ENCODE measurements around the gene CPO.
"Not testable (repeated sequence)": the region's sequence is repeated elsewhere in the genome, so short reads cannot be mapped to it uniquely, and the experiment has no call there.

Gene CPO, protein sequence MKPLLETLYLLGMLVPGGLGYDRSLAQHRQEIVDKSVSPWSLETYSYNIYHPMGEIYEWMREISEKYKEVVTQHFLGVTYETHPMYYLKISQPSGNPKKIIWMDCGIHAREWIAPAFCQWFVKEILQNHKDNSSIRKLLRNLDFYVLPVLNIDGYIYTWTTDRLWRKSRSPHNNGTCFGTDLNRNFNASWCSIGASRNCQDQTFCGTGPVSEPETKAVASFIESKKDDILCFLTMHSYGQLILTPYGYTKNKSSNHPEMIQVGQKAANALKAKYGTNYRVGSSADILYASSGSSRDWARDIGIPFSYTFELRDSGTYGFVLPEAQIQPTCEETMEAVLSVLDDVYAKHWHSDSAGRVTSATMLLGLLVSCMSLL

DNA sequence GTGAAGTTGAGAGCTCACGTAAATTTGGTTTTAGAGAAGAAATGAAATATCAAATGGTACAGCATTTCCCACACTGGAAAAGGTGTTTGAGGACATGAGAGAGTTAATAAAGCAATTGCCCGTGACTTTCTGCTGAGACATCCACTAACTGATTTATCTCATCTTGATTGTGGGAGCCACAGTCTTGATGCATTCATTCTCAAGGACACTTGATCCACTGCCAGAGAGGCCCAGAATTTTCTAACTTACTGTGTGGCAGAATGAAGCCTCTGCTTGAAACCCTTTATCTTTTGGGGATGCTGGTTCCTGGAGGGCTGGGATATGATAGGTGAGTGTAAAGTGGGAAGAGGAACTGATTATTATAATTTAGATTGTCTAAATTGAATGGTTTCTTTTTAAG lies at the start of gene CPO:
Gene CPO, plus strand, starts transcription at position 179 of the 400 bp plus-strand sequence. Its CDS starts 82 bp downstream, at position 261.
- FAIRE-seq (no peak), DNase-seq (ENCODE audit: low spot score) (no peak)

DNA sequence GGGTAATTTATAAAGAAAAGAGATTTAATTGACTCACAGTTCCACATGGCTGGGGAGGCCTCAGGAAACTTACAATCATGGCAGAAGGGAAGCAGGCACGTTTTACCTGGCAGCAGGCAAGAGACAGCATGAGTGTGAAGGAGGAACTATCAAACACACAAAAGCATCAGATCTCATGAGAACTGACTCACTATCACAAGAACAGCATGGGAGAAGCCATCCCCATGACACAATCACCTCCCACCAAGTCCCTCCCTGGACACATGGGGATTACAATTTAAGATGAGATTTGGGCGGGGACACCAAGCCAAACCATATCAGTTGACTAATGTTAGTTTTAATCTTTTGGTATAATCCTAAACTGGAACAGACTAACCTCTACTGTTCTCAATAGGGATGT lies 49.1 kb upstream of the CPO start:
- DNase-seq (ENCODE audit: low spot score) (no peak), FAIRE-seq (no peak)

DNA sequence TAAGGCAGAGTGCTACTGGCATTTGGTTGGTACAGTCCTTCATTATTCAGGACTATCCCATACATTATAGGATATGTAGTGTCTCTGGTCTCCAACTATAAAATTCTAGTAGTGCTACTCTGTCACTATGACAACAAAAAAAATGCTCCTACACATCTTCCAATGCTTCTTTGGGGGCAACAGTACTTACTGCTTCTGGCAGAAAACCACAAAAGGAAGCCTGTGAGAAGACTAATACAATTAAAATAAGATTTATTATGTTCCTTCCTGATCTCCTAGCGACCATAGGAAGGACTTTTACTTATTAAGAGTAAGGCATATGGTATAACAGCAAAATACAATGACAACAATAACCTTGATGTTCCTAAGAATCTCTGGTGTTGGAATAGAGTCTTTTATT lies 48.4 kb upstream of the CPO start:
- FAIRE-seq (no peak), DNase-seq (ENCODE audit: low spot score) (no peak)

DNA sequence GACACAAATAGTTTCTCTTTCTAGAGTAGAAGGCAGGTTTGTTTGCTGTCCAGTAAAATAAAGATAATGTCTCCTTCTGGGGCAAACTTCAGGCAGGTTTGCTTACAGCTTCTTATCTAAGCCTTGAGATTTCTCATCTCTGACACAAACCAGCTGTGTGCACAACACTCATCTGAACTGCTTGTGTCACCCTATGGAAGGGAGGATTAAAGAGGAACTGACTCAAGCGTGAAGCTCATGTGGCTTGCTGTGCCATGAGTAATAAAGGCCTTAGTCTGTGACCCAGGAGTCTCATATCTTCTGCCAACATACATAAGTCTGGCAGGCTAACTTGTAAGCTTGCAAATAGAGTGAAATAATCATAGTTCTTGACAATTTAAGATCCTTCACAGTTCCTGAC lies 24.2 kb upstream of the CPO start:
- FAIRE-seq, result peak; percentile 98
- peak; percentile 95 for DNase-seq (ENCODE audit: low spot score)

DNA sequence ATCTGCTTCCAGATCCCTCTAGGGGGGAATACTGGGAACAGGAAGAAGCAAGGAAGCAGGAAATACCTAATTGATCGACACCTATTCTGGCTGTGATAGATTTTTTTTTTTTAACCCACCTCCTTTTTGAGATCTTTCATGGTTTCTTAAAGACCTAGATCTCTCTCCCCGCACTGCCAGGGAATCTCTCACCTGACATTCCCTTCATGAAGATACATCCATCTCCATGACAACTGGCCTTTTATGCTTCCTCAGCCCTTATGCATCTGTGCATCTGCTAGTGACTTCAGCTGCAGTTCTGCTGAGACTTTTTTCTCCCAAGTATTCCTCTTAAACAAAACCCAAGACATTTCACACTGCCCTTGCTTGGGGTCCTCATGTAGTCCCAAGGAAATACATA lies 21.1 kb upstream of the CPO start:
- no peak for DNase-seq (ENCODE audit: low spot score)
- FAIRE-seq, result no peak

DNA sequence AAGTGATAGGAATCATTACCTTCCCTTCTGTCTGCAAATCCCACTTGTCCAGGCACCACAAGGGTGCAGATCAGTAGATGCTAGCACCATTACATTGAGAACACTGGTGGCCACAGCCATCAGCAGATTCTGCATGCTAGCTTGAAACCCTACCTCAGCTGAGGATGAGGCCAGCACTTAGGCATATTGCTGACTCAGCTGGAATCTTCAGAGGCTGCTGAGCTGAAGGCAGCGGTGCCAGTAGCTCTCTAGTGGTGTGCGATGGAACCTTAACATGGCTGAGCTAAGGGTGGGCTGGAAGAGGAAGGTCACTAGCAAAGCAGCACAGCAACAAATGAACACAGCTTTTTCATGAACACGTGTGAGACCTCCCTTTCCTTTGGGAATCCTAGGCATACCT lies 19.0 kb upstream of the CPO start:
- DNase-seq (ENCODE audit: low spot score) (no peak), FAIRE-seq (no peak)

DNA sequence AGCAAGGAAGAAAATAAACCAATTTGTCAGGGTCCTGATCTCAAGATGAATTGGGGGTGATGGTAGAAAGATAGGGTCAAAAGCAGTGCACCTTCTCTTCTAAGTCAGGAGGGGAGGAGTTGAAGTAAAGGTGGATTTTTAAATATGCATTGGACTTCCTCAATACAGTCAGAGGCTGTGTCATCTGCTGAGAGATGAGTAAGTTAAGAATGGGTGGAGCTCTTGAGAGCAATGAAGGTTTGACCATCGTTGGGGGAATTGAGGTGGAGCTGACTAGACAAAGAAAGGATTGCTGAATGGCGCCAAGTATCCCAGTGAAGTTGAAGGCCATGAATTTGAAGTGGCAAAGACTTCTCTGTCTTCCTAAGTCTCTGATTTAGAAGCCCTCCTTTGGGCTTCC lies 18.4 kb upstream of the CPO start:
- DNase-seq (ENCODE audit: low spot score) (no peak), FAIRE-seq (no peak)

DNA sequence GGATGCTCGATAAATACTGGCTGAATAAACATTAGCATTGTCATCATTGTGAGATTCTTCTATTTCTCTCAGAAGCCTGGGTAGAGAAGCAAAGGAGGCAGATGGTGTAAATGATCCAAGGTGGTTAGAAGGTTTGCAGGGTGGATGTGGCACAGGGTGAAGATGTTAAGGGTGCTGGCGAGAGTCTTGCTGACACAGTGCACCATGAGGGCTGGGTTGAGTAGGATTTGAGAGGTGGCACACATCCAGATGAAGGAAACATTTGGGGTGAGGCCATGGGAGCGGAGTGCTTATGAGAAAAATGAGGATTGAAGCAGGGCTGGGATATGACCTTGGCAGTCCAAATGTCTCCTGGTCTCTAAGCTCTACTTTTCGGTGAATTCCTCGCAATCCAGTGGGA lies 17.8 kb upstream of the CPO start:
- DNase-seq (ENCODE audit: low spot score) (no peak), FAIRE-seq (no peak)

DNA sequence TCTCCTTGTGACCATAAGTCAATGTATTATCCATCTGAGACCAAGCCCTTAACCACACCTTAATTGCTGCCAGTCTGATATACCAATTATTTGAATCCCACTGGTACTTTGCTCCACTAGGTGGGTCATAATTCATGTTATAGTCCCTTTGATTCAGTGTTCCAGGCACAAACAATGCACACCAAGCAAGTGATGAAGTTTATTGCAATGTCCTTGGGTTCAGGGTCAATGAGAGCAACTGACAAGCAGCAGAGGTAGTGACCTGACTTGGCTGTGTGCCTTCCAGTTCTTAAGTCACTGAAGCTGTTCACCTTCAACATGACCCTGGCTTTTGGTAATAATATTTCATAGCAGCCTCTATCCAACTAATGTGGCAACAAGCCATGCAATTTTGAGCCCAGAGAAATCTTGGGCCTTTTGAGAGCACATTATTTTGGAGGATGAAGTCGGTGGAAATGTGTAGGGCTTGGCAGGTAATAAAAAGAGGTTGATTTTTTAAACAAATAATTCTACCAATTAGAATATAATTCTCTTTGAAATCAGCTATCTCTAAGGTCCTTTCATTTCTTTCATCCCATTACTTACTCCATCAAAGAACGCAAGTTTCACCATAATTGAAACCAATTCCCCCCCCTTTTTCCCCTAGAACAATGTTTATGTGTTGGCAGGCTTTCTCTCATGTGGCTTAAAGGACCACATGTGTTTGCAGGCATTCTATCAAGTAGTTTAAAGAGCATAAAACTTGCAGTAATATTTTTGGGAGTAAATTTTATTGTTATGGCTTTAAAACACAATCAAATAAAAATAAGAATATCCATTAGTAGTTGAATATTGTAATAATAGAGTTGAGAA lies 3.1 kb upstream of the CPO start:
- DNase-seq (ENCODE audit: low spot score), result no peak
- FAIRE-seq, result no peak

DNA sequence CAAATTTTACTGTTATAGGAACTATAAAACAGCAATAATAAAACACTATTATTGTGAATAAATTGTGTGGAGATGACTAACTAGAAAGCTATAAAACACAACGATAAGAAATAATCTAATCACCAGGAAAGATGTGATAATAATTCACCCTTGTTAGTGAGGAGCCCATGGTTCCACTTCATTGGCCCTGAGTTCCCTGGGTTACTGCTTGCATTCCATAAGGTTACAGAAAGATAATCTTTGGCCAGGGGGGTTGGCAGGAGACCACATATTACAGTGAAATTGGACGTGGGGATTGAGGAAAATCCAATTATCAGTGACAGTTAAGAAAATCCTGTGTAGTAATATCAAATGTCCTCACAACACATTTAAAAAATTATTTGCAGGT lies 2.5 kb upstream of the CPO start:
- peak; percentile 20 for DNase-seq (ENCODE audit: low spot score)
- FAIRE-seq, result peak; percentile 88

DNA sequence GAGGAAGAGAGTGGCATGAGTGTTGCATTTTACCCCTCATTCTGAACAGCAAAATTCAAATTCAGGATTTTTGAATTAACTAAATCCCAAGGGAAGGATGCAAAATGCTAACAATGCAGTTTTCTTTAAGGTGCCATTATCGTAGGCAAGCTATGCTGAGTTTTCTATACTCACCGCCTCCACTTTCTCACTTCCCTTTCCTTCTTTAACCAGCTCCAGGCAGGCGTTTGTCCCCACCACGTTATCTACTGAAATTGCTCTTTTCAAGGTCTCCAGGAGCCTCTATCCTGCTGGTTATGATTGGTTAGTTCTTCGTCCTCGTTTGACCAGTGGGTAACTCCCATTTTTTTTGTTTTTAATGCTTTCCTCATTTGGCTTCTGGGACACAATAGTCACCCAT lies 1.8 kb upstream of the CPO start:
- DNase-seq (ENCODE audit: low spot score) (no peak), FAIRE-seq (no peak)

DNA sequence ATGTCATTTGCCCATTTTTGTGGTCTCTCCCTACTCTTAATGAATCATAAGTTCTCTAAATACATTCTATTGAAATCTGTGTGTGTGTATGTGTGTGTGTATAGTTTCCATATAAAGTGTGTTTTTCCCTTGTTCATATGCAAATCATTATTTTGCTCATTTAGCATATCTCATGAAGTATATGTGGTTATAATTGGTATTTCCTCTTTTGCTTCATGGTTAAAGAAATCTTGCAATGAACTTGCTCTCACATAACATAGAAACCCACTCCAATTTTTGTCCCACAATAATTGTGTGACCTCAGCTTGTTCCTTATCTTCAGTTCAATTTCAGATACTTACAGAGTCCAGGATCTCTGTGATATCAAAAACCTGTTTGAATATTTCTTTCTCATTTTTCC lies 1.2 kb downstream of the CPO start:
- DNase-seq (ENCODE audit: low spot score) (no peak), FAIRE-seq (no peak)

DNA sequence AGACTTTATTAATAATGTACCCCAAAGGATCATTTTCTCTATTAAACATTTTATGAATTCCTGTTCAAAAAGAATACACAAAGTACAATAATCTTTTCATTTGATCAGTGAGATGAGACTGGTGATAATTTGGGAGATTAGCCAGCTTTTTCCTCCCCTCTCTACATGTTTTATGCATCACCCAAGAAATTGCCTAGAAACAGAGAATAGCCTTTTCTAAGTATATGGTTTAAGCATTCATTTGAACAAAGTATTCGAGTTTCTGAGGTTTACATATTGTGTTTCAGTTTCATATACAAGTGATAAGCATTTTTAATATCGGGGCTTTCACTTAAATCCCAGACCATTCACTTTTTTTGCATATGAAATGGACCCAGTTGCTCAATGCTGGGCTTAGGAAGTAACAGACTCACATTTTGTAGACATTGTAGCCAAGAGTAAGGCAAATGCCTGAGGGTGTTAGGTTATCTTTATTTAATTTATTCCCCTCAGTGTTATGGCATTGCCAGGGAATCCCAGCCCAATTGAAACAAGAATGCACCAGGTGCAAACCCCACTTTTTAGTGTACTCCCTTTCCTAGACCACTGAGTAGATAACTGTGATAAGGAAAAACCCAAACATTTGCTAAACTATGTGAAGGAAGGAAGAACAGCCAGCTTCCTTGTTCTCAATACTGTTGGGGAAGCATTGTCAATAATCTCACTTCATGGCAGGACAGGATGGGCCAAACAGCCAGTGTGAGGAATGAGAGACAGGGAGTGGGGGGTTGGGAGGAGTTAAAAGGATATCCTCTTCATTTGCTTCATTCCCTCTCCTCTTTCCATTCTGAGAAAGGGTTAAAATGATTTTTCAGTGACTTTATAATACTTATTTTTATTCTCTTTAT lies 3.5 kb downstream of the CPO start:
- DNase-seq (ENCODE audit: low spot score) (no peak), FAIRE-seq (no peak)

DNA sequence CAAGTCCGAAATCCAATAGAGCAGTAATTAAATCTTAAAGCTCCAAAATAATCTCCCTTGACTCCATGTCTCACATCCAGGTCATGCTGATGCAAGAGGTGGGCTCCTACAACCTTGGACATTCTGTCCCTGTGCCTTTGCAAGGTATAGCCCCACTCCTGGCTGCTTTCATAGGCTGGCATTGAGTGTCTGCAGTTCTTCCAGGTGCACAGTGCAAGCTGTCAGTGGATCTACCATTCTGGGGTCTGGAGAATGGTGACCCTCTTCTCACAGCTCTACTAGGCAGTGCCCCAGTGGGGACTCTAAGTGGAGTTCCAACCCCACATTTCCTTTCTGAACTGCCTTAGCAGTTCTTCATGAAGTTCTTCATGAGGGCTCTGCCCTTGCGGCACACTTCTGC lies 14.1 kb downstream of the CPO start:
- not testable (repeated sequence) for FAIRE-seq; DNase-seq (ENCODE audit: low spot score)

DNA sequence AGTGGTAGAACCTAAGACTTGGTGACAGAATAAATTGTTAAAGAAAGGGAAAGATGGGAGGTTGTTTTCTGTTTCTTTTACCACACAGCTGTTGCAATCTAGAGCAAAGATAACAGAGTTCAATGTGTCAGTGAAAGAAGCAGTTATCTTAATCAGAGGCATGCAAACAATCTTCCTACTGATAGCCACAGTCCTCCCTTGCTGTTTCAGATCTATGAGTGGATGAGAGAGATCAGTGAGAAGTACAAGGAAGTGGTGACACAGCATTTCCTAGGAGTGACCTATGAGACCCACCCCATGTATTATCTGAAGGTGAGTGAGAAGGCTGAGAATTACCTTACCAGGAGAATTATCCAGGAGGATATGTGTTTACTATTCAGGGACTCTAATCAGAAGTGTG lies 15.9 kb downstream of the CPO start:
- FAIRE-seq (no peak), DNase-seq (ENCODE audit: low spot score) (no peak)

DNA sequence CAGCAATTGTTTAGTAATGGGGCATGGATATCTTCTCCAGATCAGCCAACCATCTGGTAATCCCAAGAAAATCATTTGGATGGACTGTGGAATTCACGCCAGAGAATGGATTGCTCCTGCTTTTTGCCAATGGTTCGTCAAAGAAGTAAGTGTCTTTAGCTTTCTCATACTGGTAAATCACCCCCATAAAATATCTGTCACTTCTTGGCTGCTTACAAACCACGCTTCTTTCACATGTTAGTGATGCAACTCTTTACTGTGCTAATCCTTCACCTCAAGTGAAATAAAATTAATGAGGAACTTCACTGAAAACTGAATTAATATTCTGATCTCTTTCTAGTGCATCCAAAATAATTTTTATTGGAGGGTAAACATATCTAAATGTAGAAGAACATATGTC lies 18.9 kb downstream of the CPO start:
- DNase-seq (ENCODE audit: low spot score) (no peak), FAIRE-seq (no peak)

DNA sequence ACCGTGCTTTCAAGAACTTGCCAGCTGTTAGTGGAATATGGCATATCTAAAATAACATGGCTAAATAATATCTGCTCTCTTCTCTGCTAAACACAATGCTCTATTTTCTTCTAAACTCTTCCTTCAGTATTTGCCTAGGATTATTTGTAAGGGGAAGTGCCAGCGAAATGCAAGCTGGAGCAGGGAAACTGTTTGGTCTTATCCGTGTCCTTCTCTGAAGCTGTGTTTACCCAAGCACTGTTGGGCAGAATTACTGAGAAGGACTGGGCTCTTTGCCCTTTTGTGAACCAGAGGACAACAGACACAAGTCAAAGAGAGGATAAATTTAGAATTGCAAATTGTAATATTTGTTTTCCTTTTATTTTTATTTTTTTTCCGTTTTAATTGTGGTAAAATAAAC lies 23.6 kb downstream of the CPO start:
- DNase-seq (ENCODE audit: low spot score) (no peak), FAIRE-seq (no peak)

DNA sequence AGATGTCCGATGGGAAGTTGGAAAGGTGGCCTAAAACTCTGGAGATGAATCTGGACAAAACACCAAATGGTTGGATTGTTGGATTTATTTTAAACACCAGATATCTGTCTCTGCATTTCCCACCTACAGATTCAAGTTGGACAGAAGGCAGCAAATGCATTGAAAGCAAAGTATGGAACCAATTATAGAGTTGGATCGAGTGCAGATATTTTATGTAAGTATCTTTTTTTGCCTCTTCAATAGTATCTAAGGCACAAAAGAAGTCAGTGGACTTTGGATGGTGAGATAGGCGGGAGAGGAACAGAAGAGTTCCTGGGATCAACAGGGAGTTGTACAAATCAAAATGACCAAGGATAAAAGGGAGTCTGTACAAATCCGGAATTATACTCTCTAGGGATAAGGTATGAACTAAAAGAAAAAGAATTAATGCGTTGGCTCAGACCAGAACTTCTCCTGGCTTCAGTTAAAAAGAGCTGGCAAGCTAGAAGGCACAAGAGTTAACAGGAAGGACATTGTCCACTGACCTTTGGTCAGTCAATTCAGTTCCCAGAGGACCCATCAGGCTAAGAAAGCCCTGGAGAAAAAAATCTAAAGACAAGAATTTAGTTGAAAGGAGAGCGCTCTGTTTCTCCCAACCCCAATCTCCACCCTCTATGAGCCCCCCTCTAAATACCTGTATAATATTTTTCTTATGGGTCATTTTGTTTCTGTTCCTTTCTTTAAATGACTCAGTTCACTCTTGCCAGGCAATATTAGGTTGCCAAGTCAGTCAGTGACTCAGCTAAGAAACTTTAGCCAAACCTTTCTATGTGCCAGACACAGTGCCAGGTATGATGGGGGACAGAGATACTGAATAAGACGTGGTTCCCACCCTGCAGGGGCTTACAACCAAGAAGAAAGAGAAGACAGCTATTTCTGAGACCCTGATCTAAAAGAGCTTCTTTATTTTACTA lies 29.1 kb downstream of the CPO start:
- FAIRE-seq (no peak), DNase-seq (ENCODE audit: low spot score) (peak; percentile 18)

DNA sequence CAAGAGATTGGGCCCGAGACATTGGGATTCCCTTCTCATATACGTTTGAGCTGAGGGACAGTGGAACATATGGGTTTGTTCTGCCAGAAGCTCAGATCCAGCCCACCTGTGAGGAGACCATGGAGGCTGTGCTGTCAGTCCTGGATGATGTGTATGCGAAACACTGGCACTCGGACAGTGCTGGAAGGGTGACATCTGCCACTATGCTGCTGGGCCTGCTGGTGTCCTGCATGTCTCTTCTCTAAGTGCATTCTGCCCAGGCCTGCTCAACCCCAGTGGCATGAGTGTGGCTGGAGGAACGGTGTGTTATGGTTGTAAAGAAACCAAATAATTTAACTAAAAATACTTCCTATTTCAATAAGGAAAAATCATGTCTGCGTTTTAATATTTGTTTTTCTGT lies 29.9 kb downstream of the CPO start:
- no peak for DNase-seq (ENCODE audit: low spot score)
- no peak for FAIRE-seq

DNA sequence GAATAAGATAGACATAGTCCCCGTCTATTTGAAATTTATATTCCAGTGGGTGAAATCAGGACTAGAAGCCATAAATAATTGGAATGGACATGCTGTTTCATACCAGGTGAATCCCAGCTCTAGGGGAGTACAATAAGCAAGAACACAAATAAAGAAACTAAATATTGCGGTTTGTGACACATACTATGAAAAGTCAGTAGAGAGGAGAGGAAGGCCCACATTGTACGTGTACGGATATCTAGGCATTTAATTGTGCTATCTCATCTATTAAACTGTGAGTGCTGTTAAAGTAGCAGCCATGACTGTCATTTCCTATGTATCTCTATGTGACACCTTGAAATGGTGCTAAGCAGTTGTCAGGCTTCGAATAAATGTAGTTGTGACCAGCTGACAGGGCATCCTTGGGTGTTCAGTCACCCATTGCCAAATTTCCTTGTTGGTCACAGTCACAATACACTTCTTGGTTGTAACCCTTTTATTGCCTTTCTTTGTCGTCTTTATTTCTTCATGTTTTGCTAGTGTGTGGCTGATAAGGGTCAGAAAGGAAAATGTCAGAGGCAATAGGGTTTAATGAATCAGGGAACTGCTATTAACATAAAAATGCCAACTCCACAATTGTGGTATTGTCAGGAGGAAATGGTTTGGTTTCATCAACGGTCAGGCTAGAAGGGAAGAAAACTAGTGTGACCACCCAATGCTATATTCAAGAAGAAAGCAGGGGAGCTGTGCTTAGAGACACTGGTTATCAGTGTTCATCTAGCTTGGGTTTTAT lies 31.5 kb downstream of the CPO start:
- DNase-seq (ENCODE audit: low spot score), result no peak
- no peak for FAIRE-seq
